ENCODE results near the gene CLMN.

Gene CLMN

DNA sequence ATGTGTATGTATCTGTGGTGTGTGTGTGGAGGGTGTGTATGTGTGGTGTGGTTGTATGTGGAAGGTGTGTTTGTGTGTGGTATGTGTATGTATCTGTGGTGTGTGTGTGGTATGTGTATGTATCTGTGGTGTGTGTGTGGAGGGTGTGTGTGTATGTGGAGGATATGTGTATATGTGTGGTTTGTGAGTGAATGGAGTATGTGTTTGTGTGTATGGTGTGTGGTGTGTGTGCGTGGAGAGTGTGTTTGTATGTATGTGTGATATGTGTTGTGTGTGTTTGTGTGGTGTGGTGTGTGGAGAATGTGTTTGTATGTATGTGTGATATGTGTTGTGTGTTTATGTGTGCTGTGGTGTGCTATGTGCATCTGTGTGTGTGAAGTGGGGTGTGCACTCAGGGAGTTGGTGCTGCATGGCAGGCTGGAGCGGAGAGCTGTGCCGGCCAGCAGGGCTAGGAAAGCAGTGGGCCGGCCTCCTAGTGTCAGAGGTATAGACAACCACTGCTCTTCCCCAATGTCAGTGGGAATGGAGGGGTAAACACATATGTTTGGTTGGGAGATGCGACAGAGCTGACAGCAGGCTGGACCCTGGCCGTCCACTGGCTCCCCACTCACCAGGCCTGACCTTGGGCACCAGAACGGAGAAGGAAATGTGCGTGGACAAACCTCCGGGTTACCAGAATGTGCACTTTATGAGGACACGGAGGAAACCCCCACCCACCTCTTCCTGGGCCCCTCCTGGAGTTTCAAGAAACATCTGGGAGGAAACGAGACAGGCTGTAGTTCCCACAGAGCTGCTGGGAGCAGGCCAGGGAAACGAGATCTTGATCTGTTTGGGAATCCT lies 60.7 kb downstream of the CLMN start:
- DNase-seq: peak; percentile 69 to 83

- DNase-seq: no peak
Measured at GRCh38 chr14:95258156-95258555, 61.6 kb downstream of the CLMN start.

- DNase-seq: no peak
Measured at GRCh38 chr14:95257521-95257920, 62.2 kb downstream of the CLMN start.

DNA sequence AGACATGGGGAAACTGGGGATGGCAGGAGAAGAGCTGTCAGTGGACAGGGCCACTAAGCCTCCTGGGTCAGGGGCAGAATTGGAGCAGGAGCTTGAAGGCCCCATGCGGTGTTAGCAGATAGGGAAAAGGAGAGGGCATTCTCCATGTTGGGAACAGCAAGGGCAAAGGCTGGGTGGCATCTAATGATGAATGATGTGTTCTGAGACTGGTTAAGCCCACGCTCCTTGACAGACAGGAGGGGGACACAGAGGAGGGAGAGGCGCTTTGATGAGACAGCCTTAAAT lies 63.0 kb downstream of the CLMN start:
- no peak for DNase-seq

DNA sequence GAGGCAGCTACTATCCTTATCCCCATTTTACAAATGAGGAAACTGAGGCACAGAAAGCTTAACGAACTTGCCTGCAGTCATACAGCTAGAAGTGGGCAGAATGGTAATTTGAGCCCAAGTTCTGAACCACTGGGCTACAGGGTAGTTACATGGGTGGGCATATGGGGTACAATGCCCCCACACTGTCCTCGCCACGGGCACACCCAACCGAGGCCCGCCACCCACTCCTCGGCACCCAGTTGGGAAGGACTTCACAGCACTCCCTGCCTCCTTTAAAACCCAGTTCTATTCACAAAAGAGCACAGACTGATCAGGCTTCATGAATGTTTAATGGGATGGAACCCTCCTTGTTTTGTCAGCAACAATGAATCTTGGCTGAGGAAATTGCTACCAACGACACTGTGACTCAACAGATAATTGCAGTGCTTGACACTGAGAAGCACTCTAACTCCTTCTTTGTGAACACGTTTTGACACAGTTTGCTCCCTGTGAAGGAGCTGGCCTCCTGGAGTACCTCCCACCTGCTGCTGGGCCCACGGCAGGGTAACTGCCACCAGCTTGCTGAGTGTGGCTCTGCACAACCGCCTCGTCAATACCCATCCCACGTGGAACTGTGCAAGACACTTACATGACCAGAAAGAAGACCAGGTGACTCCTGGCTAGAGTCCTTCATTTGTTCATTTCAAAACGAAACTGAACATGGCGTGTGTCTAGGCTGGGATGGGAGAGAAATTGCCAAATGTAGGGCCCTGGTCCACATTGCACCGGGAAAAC lies 63.5 kb downstream of the CLMN start:
- DNase-seq: no peak

DNA sequence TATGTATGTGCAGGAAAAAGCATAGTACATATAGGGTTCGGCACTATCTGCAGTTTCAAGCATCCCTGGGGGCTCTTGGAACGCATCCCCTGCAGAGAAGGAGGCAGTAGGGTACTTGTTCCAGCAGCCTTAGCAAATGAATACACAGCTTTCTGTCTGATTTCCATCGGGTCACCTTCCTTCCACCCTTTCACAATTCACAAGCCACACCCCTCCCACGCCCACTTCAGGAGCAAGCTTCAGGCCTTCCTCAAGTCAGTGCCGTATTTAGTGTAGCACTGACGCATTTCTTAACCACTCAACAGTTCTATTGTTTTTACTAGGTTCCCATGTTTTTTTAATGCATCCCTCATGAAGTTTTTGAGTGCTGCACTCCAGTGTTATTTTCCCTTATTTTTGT lies 64.2 kb downstream of the CLMN start:
- DNase-seq: peak; percentile 92 to 95

- no peak for DNase-seq
Measured at GRCh38 chr14:95255013-95255412, 64.7 kb downstream of the CLMN start.

- no peak for DNase-seq
Measured at GRCh38 chr14:95254288-95254687, 65.4 kb downstream of the CLMN start.

DNA sequence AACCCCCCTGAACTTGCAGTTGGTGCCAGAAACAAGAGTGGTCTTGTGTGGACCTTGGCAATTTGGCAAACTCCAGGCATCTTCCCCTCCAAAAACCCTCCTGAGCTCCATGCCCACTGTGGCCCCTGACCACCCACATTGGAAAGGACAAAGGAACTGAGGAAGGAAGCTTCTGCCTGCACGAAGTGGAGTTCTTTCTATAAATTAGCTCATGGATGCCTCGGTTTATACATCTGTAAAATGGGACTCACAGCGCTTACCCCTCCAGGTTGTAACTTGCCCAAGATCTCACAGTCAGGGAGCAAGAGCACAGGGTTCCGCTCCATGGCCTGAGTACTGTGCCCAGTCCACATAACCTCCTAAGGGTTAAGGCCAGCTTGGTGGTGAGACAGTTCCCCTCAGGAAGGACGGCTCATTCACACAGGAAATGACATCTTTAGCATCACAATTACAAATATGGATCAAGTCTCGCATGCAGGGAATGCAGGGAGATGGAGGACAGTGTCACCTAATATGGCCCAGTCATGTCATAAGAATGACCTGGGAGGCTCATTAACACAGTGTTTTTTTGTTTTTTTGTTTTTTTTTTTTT lies 66.6 kb downstream of the CLMN start:
- DNase-seq: no peak

DNA sequence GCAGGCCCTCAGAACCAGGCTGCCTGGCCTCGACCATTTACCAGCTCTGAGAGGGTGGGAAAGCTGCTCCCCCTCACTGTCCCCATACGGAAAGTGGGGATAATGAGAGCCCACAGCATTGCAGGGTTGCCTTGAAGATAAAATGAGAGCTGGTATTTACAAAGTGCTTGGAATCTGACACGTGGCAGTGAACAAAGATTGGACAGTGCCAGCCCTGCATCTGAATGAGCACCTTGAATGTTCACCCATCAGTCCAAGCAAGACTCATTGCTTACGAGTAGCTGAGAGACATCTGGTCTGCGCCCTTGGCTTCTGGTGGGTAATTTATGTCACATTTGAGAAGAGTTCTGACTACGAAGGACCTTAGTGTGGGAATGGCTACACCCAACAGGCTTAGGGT lies 67.5 kb downstream of the CLMN start:
- DNase-seq: no peak

DNA sequence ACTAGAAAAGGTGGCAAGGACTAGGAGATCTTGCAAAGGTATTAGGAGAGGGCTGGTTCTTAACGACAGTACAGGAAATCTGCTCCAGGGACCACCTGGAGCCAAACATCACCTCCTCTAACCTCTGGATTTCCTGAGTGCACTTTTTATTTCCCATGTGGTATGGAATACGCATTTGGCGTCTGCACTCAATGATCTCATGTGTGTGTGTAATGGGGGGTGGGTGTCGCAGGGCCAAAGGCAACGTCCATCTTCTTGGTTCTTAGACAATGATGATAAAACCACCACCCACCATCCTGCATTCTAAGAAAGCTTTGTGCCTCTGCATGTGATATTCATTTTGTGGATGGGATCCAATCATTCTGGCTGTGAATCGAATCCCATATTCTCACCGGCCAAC lies 68.8 kb downstream of the CLMN start:
- DNase-seq: no peak

DNA sequence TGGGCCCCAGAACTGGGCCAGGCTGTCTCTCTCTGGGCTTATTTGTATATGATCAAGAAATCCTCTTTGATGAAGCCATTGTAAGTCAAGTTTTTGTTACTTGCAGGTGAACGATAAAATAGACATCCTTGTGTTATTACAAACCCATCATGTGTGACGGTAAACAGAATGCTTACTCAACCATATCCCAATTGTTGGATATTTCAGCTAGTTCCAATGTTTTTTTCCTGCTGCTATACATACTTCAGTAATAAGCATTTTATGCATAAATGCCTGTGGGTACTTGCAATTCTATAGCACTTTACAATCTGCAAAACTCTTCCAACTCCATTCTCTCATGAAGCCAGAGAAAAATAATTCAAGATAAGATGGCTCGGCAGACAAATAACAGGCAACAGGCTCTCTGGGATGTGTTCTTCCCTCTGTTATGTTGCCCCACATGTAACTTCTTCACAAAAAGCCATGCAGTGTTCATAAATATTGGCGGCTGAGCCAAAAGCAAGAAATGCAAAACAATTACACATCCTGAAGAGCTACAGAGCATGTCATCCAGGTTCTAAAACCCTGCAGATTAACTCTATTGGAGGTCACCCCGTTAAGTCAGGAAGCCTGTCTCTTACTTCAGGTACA lies 69.5 kb downstream of the CLMN start:
- DNase-seq: no peak

GRCh38 chr14:95248432-95248831 lies 71.3 kb downstream of the CLMN start:
- DNase-seq: no peak

GRCh38 chr14:95246870-95247269 lies 72.8 kb downstream of the CLMN start:
- DNase-seq: no peak

DNA sequence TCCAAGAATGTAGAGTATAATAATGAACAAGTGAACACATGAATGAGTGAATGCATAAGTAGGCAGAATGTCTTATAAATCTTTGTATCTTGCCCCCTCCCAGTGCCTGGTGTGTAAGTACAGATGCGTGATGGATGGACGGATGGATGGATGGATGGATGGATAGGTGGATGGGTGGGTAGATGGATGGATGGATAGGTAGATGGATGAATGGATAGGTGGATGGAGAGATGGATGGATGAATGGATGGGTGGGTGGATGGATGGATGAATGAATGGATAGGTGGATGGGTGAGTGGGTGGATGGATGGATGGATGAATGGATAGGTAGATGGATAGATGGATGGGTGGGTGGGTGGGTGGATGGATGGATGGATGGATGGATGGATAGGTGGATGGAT lies 74.4 kb downstream of the CLMN start:
- DNase-seq: no peak

DNA sequence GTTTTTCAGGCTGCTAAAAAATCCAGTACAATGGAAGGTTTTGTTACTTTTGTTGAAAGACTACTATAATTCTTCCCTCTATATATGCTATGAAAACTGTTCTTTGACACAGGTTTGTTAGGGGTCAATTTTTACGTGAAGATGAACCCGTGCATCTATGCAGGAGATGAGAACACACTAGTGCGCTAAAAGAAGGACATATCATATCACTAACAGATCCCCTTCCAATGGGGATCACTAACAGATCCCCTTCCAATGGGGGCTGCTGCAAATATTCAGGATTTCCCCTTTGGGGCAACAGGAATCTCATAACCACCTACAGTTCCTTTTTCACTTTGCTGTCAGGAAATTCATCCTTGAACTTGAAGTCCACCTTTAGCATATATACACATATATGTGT lies 75.1 kb downstream of the CLMN start:
- DNase-seq: no peak

- no peak for DNase-seq
Measured at GRCh38 chr14:95242870-95243269, 76.8 kb downstream of the CLMN start.

GRCh38 chr14:95240859-95241813 lies 78.6 kb downstream of the CLMN start:
- no peak for DNase-seq

DNA sequence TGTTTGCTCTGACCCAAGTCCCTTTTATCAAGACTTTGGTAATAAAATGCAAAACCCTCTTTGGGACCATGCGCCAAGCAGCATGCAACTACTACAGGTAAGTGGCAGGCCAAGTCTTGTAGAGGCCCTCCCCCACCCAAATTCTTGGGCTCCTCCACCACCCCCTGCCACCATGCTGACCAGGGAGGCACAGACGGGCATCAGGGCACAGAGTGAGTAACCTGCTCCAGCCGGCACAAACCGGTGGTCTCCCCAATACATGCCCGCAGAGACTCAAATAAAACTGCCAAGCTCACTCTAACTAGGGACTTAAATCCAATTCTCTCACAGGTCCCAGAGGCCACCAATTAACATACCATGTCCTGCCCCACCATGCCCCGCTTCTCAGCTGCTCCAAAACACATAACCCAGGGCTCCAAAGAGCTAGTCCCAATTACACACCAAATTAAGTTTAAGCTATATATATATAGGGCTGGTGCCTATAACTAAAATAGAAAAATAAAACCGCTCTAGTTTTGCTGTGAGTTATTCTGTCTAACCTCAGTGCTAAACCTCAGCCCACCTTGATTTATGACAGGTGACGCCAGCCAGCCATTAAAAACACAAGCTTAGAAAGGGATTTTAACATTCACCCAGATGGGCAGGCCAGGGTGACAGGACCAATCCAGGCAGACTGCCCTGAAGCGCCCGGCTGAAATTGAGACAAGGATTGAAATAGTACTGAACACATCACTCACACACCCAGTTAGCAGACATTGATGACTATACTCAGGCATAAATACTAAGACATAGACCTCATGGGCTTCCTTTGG lies 81.0 kb downstream of the CLMN start:
- no peak for DNase-seq

DNA sequence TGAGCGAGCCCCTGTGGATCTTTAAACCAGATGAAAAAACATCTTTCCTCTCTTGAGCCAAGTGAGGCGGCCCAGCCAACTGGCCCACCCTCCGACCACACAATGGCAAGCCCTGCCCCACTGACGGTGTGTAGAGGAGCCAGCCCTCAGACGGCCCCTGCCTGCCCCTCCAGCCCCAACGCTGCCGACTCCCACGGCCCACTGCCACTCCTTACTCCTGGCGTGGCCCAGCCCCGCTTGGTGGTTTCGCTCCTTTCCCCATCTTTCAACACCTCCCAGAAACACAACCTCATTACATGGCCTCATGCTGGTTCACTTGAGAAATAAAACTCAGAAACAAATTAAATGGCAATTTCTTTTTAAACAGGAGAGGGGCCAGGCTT lies 81.8 kb downstream of the CLMN start:
- DNase-seq: no peak

DNA sequence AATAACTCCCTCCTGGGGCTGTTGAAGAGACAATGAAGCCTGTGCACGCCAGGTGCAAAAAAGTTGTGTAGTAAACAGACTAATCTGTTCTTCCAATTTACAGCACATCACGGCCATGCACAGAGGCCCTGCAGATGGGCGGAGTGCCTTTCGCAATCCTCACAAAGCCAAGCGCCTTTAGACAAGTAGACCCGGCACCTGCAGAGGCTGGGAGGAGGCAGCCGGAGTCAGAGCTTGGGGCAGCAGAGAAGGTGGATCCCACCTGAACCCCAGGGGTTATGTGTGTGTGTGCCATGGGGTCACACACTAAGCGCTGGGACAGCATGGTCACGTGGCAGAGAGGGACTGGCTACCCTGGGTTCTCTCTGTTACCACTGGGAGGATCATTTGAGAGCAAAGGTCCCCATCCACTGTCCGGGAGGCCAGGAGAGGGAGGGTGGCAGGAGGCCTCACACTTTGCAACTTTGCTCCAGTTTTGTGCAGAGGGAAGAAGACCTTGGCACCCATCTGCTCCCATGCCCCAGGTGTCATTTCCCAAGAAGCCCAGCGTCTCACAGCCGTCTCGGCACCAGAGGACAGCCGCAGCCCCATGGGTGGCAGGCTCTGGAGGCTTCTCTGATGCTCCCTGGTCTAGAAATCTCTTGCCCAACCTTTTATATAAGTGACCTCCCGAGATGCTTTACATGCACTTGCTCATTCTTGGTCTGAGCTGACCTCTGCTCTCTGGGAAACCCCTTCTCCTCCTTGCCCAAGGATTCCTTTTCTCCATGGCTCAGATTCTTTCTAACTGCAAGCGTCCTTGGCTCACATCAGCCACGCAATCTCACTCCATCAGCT lies 82.4 kb downstream of the CLMN start:
- no peak for DNase-seq
